G401.6 (cell line): ENCODE data around the gene CCT7.
A peak's percentile ranks its signal among the peaks of the same experiment; 100 is the strongest.

ENCODE experiments used
- FAIRE-seq: peaks from 2 replicates; lab custom pipeline; 2012; peaks lifted over from hg19 to GRCh38; lab: Jason Lieb, UNC

CCT7 gene

GRCh38 chr2:73227086-73227485 lies 7.0 kb upstream of the CCT7 start:
- FAIRE-seq = no peak

- FAIRE-seq = no peak
These were observed 5.5 kb upstream of the CCT7 start for GRCh38 chr2:73228631-73229030.

GRCh38 chr2:73232403-73233153 lies 1.5 kb upstream of the CCT7 start:
- FAIRE-seq = no peak

GRCh38 chr2:73233154-73233931 lies 765 bp upstream of the CCT7 start, which contains the start of gene PRADC1:
Gene PRADC1, minus strand, starts transcription at chr2:73233239. Its CDS starts 79 bp downstream, at chr2:73233160.
- peak; percentile 98 for FAIRE-seq

- no peak for FAIRE-seq
These were observed 1.4 kb downstream of the CCT7 start for GRCh38 chr2:73235315-73236028.

GRCh38 chr2:73237168-73237567 lies 3.1 kb downstream of the CCT7 start:
- FAIRE-seq = no peak

- FAIRE-seq = no peak
These were observed 4.0 kb downstream of the CCT7 start for GRCh38 chr2:73238149-73238548.

- no peak for FAIRE-seq
These were observed 4.9 kb downstream of the CCT7 start for GRCh38 chr2:73238976-73239375.

GRCh38 chr2:73239776-73240175 lies 5.7 kb downstream of the CCT7 start:
- no peak for FAIRE-seq

GRCh38 chr2:73243884-73244570 lies 9.9 kb downstream of the CCT7 start:
- FAIRE-seq = no peak

- no peak for FAIRE-seq
These were observed 10.5 kb downstream of the CCT7 start for GRCh38 chr2:73244580-73244979.

- FAIRE-seq = no peak
These were observed 12.7 kb downstream of the CCT7 start for GRCh38 chr2:73246850-73247249.

GRCh38 chr2:73249636-73250035 lies 15.5 kb downstream of the CCT7 start:
- no peak for FAIRE-seq

GRCh38 chr2:73250872-73251846 lies 17.1 kb downstream of the CCT7 start:
- FAIRE-seq = no peak

GRCh38 chr2:73252238-73253027 lies 18.3 kb downstream of the CCT7 start:
- FAIRE-seq = no peak

- no peak for FAIRE-seq
These were observed 19.3 kb downstream of the CCT7 start for GRCh38 chr2:73253400-73253799.

- FAIRE-seq = no peak
These were observed 19.8 kb downstream of the CCT7 start for GRCh38 chr2:73253901-73254300.

- FAIRE-seq = no peak
These were observed 20.4 kb downstream of the CCT7 start for GRCh38 chr2:73254343-73255006.

GRCh38 chr2:73255007-73255644 lies 21.0 kb downstream of the CCT7 start:
- no peak for FAIRE-seq
